Central memory CD4-positive, alpha-beta T cell (primary cell): Measurements from ENCODE around the gene DSTYK.

Source experiments
- DNase-seq: peaks from one replicate; pipeline ENCODE4 v3.0.0; 2022

The DSTYK gene

GRCh38 chr1:205128050-205128449 is 83.5 kb downstream of the DSTYK start:
- DNase-seq: no peak

GRCh38 chr1:205127646-205128045 is 83.9 kb downstream of the DSTYK start:
- DNase-seq: no peak

- no peak for DNase-seq
Measured at GRCh38 chr1:205124726-205125125, 86.8 kb downstream of the DSTYK start.

GRCh38 chr1:205122489-205122882 is 89.0 kb downstream of the DSTYK start:
- no peak for DNase-seq

- DNase-seq: peak; percentile 92
Measured at GRCh38 chr1:205121660-205122488, 89.6 kb downstream of the DSTYK start, which contains the start of gene RBBP5. Gene RBBP5, minus strand, starts transcription at chr1:205121978. Its CDS starts 105 bp downstream, at chr1:205121873.

GRCh38 chr1:205118752-205119151 is 92.8 kb downstream of the DSTYK start:
- DNase-seq: no peak

GRCh38 chr1:205111354-205111753 is 100.1 kb downstream of the DSTYK start:
- DNase-seq: no peak

- DNase-seq: no peak
Measured at GRCh38 chr1:205109711-205110110, 101.8 kb downstream of the DSTYK start.

GRCh38 chr1:205109269-205109668 is 102.2 kb downstream of the DSTYK start:
- no peak for DNase-seq

GRCh38 chr1:205108464-205108863 is 103.0 kb downstream of the DSTYK start:
- no peak for DNase-seq

GRCh38 chr1:205107327-205107726 is 104.2 kb downstream of the DSTYK start:
- DNase-seq: no peak

GRCh38 chr1:205102404-205102803 is 109.1 kb downstream of the DSTYK start:
- no peak for DNase-seq

- no peak for DNase-seq
Measured at GRCh38 chr1:205098242-205098641, 113.3 kb downstream of the DSTYK start.

- no peak for DNase-seq
Measured at GRCh38 chr1:205095422-205095821, 116.1 kb downstream of the DSTYK start.
